Activated CD4-positive, alpha-beta T cell treated with anti-CD3 and anti-CD28 coated beads, Interleukin-2, amount 50 U/mL, for 1 hour (primary cell): Measurements from ENCODE around the gene MC4R.
"Not testable (repeated sequence)": the region's sequence is repeated elsewhere in the genome, so short reads cannot be mapped to it uniquely, and the experiment has no call there.

Experiments
- DNase-seq: peaks from one replicate; pipeline ENCODE4 v3.0.0-alpha.2; 2020

Gene MC4R

DNA sequence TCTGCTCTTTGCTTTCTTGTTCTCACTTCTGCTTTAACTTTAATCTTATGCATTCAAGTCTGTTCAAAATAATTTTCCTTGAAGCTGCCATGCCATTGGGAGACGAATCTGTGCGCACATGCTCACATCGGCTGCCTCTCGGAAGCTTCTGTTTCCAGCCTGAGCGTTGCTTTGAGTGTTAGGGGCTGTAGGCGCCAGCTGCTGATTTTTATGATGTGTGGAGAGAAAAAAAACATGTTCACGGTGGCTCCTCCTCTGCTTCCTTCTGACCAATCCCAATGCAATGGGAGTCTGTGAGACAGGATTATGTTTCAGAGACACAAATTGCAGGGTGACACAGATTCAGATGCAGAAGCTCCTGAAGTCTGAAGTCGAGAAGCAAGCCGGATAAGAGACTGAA, at the start of gene MC4R:
MC4R (minus strand) TSS at position 180 of the 400 bp plus-strand sequence. CDS start 426 bp downstream, outside the sequence.
- no peak for DNase-seq

DNA sequence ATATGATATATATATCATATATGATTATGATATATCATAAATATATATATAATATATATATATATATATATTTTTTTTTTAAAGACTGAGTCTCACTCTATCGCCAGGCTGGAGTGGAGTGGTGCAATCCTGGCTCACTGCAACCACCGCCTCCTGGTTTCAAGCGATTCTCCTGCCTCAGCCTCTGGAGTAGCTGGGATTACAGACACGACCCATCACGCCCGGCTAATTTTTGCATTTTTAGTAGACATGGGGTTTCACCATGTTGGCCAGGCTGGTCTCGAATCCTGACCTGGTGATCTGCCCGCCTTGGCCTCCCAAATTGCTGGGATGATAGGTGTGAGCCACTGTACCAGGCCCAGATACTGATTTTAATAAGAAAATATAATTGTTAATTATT, 49.7 kb upstream of the MC4R start:
- not testable (repeated sequence) for DNase-seq

DNA sequence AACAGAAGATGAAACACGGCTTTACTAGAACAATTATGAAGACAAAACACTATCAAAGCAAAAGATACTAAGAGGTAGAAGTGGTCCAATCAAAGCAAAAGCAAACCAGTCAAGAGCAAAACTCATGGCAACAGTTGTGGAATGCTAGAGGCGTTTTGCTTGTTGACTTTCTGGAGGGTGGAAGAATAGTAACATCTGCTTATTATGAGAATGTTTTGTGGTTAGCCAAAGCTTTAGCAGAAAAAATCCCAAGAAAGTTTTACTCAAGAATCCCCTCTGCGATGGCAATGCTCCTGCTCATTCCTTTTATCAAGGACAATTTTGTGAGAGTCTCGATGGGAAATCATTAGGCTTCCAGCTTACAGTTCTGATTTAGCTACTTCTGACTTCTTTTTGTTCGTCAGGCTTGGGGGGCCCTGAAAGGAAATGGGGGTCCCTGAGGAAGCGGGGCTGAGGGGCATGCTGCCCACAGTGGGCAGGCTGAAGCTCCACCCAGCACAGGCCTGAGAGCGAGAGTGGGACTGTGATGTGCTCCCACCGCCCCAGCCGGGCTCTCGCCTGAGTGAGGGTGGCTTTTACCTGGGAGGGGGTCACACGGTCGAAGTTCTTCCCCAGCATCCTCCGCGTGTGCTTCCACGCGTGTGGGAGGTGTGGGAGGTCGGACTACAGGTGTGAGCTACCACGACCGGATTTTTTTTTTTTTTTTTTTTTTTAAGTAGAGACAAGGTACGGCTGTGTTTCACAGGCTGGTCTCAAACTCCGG, 49.0 kb upstream of the MC4R start:
- DNase-seq: no peak

DNA sequence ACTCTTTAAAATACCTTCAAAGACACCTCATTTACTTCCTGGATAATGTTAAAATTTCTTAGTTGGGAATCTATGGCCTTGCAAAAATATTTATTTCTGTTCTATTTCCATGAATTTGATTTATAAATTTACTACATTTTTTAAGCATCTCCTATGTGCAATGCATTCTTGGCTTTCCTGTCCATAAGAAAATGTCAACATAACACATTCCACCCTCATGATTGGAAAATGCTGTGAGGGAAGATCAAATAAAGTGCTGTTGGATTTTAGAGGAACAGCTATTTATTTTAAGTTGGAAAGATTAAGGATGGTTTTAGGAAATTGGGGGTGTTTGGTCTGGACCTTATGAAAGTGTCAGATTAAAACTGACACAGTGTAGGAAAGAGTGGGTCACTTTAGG, 45.4 kb upstream of the MC4R start:
- DNase-seq: no peak

DNA sequence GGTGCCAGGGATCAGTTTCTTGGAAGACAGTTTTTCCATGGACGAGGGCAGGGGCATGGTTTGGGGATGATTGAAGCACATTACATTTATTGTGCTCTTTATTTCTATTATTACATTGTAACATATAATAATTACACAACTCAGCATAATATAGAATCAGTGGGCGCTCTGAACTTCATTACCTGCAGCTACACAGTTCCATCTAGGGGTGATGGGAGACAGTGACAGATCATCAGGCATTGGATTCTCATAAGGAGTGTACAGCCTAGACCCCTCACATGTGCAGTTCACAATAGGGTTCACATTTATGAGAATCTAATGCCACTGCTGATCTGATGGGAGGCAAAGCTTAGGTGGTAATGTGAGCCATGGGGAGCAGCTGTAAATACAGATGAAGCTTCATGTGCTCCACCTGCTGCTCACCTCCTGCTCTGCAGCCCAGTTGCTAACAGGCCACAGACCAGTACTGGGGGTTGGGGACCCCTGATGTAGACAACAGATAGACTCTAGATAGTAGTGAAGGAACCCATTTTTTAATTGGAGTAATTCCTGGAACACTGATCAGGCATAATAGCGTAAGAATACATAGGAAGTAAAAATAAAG, 41.5 kb upstream of the MC4R start:
- DNase-seq: no peak

DNA sequence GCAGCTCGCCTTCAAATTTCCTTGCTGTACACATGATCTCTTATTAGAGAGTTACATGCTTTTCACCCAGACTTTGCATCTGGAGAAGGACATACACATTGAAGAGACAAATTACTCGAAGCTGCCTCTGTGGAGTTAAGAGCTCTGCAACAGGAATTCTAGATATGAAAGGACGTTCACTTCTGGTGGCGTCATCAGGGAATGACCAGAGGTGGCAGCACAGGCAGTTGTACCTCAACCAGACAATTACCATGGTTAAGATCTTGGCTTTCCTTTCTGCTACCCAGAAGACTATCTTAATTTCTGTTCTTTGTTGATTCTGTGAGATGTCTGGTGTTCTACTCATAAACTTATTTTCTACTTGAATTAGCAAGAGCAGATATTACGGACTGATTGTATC, 39.1 kb upstream of the MC4R start:
- no peak for DNase-seq

DNA sequence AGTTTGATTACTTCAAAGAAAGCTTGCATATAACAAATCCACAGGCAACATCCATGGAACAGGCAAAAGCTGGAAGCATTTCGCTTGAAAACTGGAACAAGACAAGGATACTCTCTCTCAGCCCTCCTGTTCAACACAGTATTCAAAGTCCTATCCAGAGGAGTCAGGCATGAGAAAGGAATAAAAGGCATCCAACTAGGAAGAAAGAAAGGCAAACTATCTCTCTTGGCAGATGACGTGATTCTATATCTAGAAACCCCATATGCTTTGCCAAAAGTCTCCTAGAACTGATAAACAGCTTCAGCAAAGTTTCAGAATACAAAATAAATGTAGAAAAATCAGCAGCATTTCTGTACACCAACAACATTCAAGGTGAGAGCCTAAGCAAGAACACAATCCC, 34.1 kb upstream of the MC4R start:
- DNase-seq: no peak

DNA sequence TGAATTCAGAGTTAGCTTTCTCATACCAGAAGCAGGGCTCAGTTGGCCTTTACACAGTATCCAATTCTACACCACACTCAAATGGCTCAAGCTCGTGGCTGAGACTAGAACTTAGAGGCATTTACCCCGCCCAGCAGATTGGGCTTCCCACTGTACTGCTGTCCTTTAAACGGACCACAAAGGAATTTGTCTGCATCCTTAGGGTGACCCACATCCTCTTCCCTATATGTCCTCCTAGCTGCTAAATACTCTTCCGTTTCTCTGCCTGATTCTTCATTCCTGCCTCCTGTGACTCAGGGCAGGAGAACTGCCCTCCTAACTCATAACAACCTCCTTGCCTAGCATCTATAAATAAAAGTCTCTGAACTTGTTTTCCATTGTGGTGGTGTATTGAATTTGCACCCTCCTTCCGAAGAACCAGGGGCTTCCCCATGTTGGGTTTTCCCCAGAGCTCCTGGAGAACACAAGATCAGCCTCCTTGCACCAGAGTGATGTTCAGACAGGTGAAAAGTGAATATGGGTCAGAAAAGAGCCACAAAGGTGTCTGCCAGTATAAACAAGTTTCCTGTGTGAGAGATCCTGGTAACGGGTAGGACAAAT, 32.0 kb upstream of the MC4R start:
- no peak for DNase-seq

DNA sequence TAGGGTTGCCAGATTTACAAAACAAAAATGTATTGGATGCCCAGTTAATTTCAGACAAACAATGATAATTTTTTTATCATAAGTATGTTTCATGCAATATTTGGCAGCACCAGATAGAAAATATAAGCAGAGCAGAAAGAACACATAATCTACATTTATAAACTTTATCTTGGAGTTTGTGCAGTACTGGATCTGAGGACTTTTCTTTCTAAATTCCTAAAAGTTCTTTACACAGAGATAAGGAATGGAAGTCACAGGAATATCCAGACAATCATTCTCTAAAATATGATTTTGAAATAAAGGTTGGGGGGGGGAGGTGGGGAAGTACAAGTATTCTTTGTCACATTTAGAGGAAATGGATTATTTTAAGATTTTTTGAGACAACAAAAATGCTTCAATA, 28.8 kb upstream of the MC4R start:
- no peak for DNase-seq

DNA sequence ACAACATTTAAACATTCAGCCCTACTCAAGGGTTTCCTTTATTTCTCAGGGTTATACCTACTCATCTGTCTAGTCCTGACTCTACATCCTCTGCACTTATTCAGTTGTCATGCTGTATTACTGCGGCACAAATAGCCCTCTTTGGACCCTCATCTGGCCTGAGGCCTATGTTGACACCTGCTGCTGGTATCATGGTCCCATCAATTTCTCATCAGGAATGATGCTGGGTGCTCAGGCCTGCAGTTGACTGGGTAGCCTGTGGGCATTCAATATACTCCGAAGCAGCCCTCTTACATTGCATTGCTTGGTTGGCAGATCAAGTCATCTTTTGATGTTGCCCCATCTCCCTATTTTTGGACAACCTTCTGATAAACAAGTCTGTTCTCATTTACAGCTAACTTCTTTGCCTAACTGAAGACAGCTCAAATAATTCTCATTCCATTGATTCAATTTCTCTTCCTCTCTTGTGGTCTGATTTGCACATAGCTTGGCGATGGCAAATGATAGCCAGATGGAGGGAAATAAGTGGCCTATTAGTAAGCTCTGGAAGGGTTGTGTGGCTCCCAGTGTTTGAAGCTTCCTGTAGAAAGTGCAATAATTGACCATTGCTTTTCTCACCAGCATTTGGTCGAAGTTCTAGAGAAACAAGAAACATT, 19.1 kb upstream of the MC4R start:
- DNase-seq: no peak

DNA sequence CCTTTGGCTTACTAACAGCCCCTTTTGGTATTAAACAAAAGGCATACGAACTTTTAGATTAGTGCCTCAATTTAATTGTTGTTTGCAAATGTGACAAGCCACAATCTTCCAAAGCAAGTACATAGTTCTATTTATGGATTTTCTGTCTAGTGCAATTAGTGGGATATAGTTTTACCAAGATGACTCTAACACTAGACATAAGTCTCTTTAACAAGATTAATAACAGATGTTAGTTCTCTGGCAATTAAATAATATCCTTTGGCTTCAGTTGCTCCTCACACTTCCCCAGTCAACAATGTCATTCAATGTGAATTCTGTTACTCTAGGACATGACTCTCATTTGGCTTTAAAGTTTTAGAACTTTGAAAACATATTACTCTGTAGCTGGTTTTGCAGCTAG, 16.7 kb upstream of the MC4R start:
- no peak for DNase-seq

DNA sequence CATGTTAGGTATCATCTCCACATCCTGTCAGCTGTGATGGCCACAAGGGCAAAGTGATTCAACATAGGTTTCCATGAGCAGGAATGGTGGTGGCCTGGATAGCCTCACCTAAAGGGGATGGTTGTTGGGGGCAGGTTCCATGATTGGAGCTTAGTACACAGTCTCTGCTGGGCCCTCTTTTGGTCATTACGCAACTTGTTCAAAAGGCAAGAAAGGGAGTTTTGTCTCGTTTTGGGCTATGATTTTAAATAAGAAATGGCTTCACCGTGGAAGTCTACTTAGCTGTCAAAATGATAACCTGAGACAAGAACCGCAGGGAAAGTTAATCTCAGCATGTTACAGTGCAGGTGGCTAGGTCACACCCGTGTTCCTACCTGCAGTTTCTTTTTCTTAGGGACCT, 13.1 kb upstream of the MC4R start:
- DNase-seq: no peak

DNA sequence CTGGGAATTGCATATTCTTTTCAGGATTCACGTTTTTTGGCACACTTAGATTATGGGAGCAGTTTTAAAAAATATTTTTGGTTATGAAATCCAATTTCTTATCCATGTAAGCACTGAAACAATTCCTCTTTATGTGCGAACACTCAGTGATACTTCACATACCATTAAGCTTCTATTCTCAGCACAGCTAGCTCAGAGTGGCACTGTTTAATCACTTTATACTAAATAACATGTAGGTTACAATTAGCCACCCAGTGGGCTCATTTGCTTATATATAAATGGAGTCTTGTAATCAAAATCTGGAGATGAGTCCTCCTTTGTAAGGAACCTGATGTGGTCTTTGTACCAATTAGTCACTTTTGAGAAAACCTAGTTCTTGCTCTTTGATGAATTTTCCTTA, 11.3 kb upstream of the MC4R start:
- no peak for DNase-seq

DNA sequence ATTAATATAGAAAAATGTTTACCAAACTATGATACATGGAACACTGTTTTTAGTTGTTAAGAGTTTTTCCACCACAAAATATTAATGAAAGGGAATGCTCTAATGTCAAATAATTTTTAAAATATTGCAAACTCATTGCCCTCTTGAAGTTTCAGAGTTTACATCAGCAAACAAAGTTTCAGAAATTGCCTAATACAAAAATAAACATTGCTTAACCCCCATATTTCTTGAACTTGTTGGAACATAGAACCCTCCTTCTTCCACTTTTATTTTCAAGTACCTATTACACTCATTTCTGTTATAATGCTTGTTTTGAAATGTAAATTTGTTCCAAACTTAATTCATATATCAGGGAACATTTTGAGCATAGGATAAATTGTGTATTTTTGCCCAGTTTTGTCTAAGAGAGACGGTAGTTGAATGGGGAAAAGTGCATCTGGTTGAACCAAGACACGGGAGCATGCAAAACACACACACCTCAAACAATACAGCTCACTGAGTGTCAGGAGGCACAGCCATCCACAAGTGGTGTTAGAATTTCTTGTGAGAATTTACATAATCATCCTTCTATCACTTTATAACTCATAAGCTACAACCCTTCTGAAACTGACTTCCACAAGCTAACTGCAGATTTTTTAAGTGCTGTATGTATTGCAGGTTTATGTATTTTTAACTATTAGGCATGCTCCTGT, 5.3 kb upstream of the MC4R start:
- DNase-seq: no peak

DNA sequence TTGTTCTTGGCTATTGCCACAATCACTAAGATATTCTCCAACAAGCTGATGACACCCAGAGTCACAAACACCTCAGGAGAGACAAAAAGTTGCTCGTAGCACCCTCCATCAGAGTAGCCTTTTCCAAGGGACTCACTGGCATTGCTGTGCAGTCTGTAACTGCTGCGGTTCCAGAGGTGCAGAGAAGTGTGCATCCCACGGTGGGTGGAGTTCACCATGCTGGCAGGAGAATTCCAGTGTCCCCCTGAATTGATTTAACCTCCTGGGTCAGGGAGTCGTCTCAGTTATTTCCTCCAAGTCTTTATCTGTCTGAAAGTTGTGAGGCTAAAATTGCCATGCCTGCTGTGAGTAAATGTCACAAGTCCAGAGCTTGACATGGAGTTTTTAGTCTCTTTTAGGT, 443 bp downstream of the MC4R start:
- no peak for DNase-seq

DNA sequence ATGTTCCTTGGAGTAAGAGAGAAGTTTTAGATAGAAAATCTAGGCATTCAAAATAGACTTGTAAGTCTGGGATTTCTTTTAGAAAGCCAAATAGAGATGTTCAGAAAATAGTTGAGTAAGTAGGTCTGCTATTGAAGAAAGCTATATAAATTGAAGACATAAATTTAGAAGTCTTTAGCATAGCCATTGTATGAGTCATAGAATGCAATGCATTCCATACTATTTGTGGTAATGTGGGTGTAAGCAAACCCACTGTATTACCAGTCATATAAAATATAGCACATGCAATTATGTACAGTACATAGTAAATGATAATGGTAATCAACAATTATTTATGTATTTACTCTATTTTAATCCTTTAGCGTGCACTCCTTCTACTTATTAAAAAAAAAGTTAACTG, 14.1 kb downstream of the MC4R start:
- no peak for DNase-seq

DNA sequence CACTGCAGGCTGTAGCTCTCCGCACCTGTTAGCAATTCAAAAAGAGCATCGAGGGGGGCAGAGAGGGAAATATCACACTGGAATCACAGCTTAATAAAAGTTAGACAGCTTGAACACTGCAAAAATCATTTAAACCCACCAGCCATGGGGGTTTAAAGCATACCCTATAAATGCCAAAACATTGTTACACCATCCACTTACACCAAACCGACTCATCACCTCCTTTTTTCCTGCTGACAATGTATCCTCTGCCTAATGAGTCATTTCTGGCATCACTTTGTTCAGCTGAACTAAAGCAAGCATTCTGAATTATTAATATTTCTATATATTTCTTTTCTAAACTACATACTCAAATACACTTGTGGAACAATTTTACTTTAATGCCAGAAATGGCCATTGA, 21.6 kb downstream of the MC4R start:
- DNase-seq: no peak

DNA sequence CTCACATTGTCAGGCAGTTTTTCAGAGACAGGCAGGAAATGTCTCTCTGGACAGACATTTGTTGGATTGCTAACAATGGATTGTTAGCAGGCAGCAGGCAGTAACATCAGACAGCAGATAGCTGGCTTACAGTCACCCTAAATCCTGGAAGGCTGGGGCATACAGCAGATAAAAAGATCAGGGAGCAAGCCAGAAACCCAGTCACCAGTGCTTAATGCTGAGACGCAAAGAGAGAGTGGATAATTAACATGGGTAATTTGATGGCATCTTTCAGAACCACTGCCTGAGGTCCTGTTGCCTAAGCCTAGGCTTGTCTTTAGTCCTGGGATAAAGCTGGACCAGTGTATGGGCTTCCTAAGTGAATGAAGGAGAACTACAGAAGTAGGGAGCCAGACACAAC, 22.4 kb downstream of the MC4R start:
- DNase-seq: no peak

DNA sequence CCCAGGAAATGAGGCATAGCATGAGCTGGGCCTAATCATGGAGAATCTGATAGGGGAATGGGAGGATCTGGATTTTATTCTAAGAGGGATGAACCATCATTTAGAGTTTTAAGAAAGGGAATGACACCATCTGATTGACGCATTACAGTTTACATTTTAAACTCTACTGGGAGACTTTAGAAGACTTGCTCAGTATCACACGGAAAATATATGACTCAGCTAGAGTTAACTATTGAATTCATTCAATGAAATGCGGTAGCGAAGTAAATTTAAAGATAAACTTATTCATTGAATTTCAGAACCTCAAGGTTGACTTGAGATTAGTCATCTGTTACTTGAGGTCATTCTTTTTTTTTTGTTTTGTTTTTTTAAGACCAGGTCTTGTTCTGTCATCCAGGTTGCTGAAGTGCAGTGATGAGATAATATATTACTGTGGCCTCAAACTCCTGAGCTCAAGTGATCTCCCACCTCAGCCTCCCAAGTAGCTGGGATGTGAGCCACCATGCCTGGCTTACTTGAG, 25.0 kb downstream of the MC4R start:
- no peak for DNase-seq

DNA sequence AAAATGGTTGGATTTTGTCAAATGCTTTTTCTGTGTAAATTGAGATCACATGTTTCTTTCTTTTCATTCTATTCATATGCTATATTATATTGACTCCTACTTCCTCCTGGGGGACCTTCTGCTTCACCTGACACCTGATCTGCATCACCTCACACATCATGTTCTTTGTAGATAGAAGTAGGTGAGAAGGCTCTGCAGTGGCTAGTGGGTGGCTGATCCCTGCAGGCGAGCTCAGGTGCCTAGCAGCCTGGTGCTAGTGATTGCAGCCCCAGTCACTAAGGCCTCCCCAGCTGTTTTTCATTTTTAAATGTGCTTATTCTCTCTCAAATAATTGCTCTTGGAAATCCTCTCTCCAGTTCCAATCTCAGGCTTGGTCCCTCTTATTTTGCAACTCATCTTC, 33.6 kb downstream of the MC4R start:
- DNase-seq: no peak

DNA sequence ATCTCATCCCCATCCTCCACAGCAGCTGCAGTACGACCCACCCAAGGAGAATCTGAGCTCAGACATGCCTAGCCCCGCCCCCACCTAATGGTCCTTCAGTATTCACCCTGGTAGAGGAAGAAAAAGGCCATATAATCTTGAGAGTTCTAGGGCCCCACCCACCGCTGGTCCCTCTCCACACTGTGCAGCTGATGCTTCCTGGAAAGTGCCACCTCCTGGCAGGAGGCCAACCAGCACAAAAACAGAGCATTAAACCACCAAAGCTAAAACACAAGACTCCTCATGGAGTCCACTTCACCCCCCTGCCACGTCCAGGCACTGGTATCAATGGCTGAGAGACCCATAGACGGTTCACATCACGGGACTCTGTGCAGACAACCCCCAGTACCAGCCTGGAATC, 40.7 kb downstream of the MC4R start:
- DNase-seq: no peak

DNA sequence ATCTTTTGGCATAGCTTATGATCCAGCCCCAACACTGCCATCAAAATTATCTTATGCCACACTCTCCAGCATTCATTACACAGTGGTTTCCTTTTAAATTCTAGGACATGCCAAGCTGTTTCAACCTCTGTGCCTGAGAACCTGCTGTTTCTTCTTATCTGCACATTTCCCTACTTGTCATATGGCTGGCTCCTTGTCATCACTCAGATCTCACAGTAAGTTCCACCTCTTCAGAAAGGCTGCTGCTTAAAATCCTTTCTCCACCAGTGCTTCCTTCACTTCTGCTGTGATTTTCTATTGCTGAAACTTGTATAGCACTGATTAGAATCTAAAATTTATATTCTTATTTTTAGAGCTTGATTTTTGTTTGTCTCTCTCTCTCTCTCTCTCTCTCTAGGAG, 43.4 kb downstream of the MC4R start:
- DNase-seq: no peak

DNA sequence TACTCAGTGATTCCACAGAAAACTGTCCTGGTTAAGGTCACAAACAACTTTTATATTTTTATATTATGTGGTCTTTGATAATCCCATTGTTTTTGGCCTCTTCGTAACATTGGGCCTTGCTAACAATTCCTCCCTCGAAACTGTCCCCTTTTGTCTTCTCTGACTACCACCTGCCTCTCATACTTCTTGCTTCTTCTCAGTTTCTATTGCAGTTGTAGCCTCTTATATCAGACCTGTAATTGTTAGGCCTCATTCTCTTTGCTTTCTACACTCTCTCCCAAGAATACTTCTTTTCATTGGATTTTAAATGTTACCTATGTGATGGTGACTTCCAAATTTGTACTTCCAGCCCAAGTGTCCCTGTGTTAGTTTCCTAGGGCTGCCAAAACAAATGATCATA, 44.7 kb downstream of the MC4R start:
- DNase-seq: no peak
